Adrenal gland (tissue), 5 donors: Measurements from ENCODE around the gene ZNF804A.

ENCODE experiments used
- CTCF ChIP-seq, 6 experiments: fragments of 450-650 bp in 4 of 6; fragments of 200-600 bp in 2 of 6; sonication (generic) in 1 of 6; IDR thresholded peaks; 1 replicate in 5 of 6; 2 replicates in 1 of 6; pipeline versions ENCODE4 v1.5.1 to v1.8.0; 2016 to 2021; ENCODE audit warnings: antibody characterized with exemption in 6 of 6, mild to moderate bottlenecking in 2 of 6, moderate library complexity in 1 of 6
- POLR2A ChIP-seq, 2 donors: fragments of 450-650 bp; IDR thresholded peaks; one replicate each; pipeline ENCODE4 v1.6.1; 2017; ENCODE audit warnings: antibody characterized with exemption in 2 of 2, mild to moderate bottlenecking in 2 of 2, moderate library complexity in 1 of 2
- donor health status: DM: no; HTN: no; CAD: no.

- no peak for TF ChIP-seq POLR2A (IDR thresholded peaks at IDR 0.05)
- TF ChIP-seq CTCF (IDR thresholded peaks at IDR 0.05) = no peak
Observed at GRCh38 chr2:184756885-184757284, 158.6 kb downstream of the ZNF804A start.
